H1 (cell line): ENCODE measurements around the gene KAT2A. TPM values are rescaled to one million over a fixed set of nuclear protein-coding genes. Genes with fewer than 3 reads are reported as not detected.

Experiments used
- CTCF ChIA-PET: fragments of 300-600 bp; sonication (Branson Sonifier 250); formaldehyde crosslinking; loops from one replicate; lab custom pipeline; 2021; ENCODE audit not compliant: partially characterized antibody; lab: Charles Lee
- POLR2A ChIA-PET: fragments of 300-600 bp; sonication (Branson Sonifier 250); formaldehyde crosslinking; loops from one replicate; lab custom pipeline; 2021; ENCODE audit warnings: inconsistent platforms; ENCODE audit not compliant: partially characterized antibody; lab: Charles Lee
- DNase-seq, 2 experiments: peaks; one replicate each; pipeline versions ENCODE4 v3.0.0 to v3.0.0-alpha.2; 2010 to 2022; ENCODE audit warnings: low spot score in 2 of 2, low read depth in 1 of 2, mixed read lengths in 1 of 2
- FAIRE-seq: peaks from 2 replicates; lab custom pipeline; 2011; peaks lifted over from hg19 to GRCh38; lab: Jason Lieb, UNC
- H2AFZ ChIP-seq: 2 replicates; pipeline ENCODE4 v1.8.1; 2012; ENCODE audit warnings: low read length, inconsistent platforms
- H2AK5ac ChIP-seq: 2 replicates; pipeline ENCODE4 v1.6.1; 2013; ENCODE audit warnings: low read depth, low read length
- H2BK120ac ChIP-seq: replicated peaks from 2 replicates; pipeline ENCODE3; 2013; ENCODE audit warnings: low read depth, low read length, inconsistent platforms
- H2BK12ac ChIP-seq: 2 replicates; pipeline ENCODE4 v1.6.1; 2013; ENCODE audit warnings: low read depth, low read length
- H2BK15ac ChIP-seq: 2 replicates; pipeline ENCODE4 v1.6.1; 2013; ENCODE audit warnings: low read length
- H2BK20ac ChIP-seq: 2 replicates; pipeline ENCODE4 v1.6.1; 2013; ENCODE audit warnings: low read length
- H2BK5ac ChIP-seq: 2 replicates; pipeline ENCODE4 v1.6.1; 2013; ENCODE audit warnings: low read depth, low read length
- H3K14ac ChIP-seq: 2 replicates; pipeline ENCODE4 v1.6.1; 2013; ENCODE audit warnings: inconsistent platforms; ENCODE audit not compliant: insufficient read length
- H3K18ac ChIP-seq: 2 replicates; pipeline ENCODE4 v1.6.1; 2013; ENCODE audit warnings: low read length; ENCODE audit errors: extremely low read depth
- H3K23ac ChIP-seq: 2 replicates; pipeline ENCODE4 v1.6.1; 2013; ENCODE audit warnings: inconsistent platforms; ENCODE audit not compliant: insufficient read length
- H3K23me2 ChIP-seq: 2 replicates; pipeline ENCODE4 v1.6.1; 2013; ENCODE audit warnings: low read depth, low read length
- H3K27ac ChIP-seq: 2 replicates; pipeline ENCODE4 v1.6.1; 2011; ENCODE audit warnings: low read depth, low read length, inconsistent platforms
- H3K27me3 ChIP-seq, 4 experiments: replicated peaks in 1 of 4; 1 replicate in 1 of 4; 2 replicates in 3 of 4; pipeline versions ENCODE4 v1.6.1 to v1.8.1; 2011 to 2013; ENCODE audit warnings: low read length in 3 of 4, mild to moderate bottlenecking in 3 of 4, inconsistent platforms in 2 of 4, mixed read lengths in 2 of 4, moderate library complexity in 1 of 4; ENCODE audit not compliant: control insufficient read depth in 3 of 4, insufficient read depth in 3 of 4; ENCODE audit errors: extremely low read depth in 1 of 4
- H3K36me3 ChIP-seq, 4 experiments: 2 replicates each; pipeline versions ENCODE4 v1.6.1 to v1.8.1; 2011 to 2013; ENCODE audit warnings: mild to moderate bottlenecking in 4 of 4, low read length in 3 of 4, moderate library complexity in 2 of 4, control low read depth in 1 of 4, inconsistent platforms in 1 of 4; ENCODE audit not compliant: insufficient read depth in 4 of 4, control insufficient read depth in 2 of 4
- H3K4ac ChIP-seq: replicated peaks from 2 replicates; pipeline ENCODE3; 2013; ENCODE audit warnings: low read length, low read depth, mixed read lengths, inconsistent platforms; ENCODE audit not compliant: insufficient read length
- H3K4me1 ChIP-seq, 4 experiments: replicated peaks in 1 of 4; 1 replicate in 1 of 4; 2 replicates in 3 of 4; pipeline versions ENCODE4 v1.6.1 to v1.8.1; 2011 to 2013; ENCODE audit warnings: low read length in 3 of 4, inconsistent platforms in 2 of 4, mixed read lengths in 1 of 4; ENCODE audit not compliant: insufficient read depth in 4 of 4, control insufficient read depth in 3 of 4
- H3K4me2 ChIP-seq, 2 experiments: 2 replicates each; pipeline versions ENCODE4 v1.6.1 to v1.8.1; 2011 to 2013; ENCODE audit warnings: low read depth in 2 of 2, low read length in 2 of 2, control low read depth in 1 of 2, inconsistent platforms in 1 of 2, mild to moderate bottlenecking in 1 of 2; ENCODE audit not compliant: insufficient read depth in 1 of 2
- H3K4me3 ChIP-seq, 4 experiments: fragments of 200-600, 300-600 bp in 1 of 4; sonication (generic), shearing (Covaris generic), sonication (Bioruptor Twin) in 1 of 4; 2 replicates each; pipeline versions ENCODE4 v1.5.1 to v1.8.1; 2011 to 2016; ENCODE audit warnings: low read length in 4 of 4, low read depth in 3 of 4, control low read depth in 2 of 4, inconsistent platforms in 2 of 4, mild to moderate bottlenecking in 2 of 4, mixed read lengths in 1 of 4, moderate library complexity in 1 of 4; ENCODE audit not compliant: insufficient read depth in 2 of 4; ENCODE audit errors: extremely low read depth in 1 of 4
- H3K56ac ChIP-seq: replicated peaks from 2 replicates; pipeline ENCODE3; 2013; ENCODE audit warnings: low read depth, mild to moderate bottlenecking, mixed read lengths, low read length, inconsistent platforms; ENCODE audit not compliant: insufficient read length
- H3K79me1 ChIP-seq: 2 replicates; pipeline ENCODE4 v1.6.1; 2013; ENCODE audit warnings: low read depth, low read length, control low read depth
- H3K79me2 ChIP-seq, 2 experiments: 2 replicates each; pipeline versions ENCODE4 v1.6.1 to v1.8.1; 2012 to 2013; ENCODE audit warnings: low read length in 2 of 2, mild to moderate bottlenecking in 2 of 2, inconsistent platforms in 1 of 2; ENCODE audit not compliant: insufficient read depth in 2 of 2, control insufficient read depth in 1 of 2
- H3K9ac ChIP-seq, 4 experiments: replicated peaks in 1 of 4; 1 replicate in 1 of 4; 2 replicates in 3 of 4; pipeline versions ENCODE4 v1.6.1 to v1.8.1; 2011 to 2013; ENCODE audit warnings: low read depth in 3 of 4, low read length in 3 of 4, control low read depth in 2 of 4, mild to moderate bottlenecking in 2 of 4, moderate library complexity in 2 of 4, inconsistent platforms in 1 of 4; ENCODE audit errors: extremely low read depth in 1 of 4
- H3K9me3 ChIP-seq, 2 experiments: 2 replicates each; pipeline versions ENCODE4 v1.6.1 to v1.8.1; 2012 to 2013; ENCODE audit warnings: mild to moderate bottlenecking in 2 of 2, moderate library complexity in 2 of 2, control low read depth in 1 of 2, inconsistent platforms in 1 of 2, low read depth in 1 of 2, low read length in 1 of 2, mixed read lengths in 1 of 2; ENCODE audit not compliant: insufficient read depth in 2 of 2
- H4K20me1 ChIP-seq, 2 experiments: replicated peaks in 1 of 2; 2 replicates each; pipeline versions ENCODE3 to v1.8.1; 2011 to 2013; ENCODE audit warnings: inconsistent platforms in 2 of 2, low read length in 2 of 2, mild to moderate bottlenecking in 1 of 2; ENCODE audit not compliant: insufficient read depth in 2 of 2, control insufficient read depth in 1 of 2
- H4K5ac ChIP-seq: 2 replicates; pipeline ENCODE4 v1.6.1; 2013; ENCODE audit warnings: low read length, low read depth, mixed read lengths, inconsistent platforms; ENCODE audit not compliant: insufficient read length
- H4K8ac ChIP-seq: 2 replicates; pipeline ENCODE4 v1.8.0; 2013; ENCODE audit warnings: mild to moderate bottlenecking, moderate library complexity, low read length, inconsistent platforms; ENCODE audit not compliant: insufficient read depth; ENCODE audit errors: extremely low read depth
- H4K91ac ChIP-seq: replicated peaks from 2 replicates; pipeline ENCODE3; 2013; ENCODE audit warnings: low read length, mixed read lengths, inconsistent platforms; ENCODE audit not compliant: insufficient read length
- HDAC6 ChIP-seq: IDR thresholded peaks from one replicate; pipeline ENCODE4 v1.7.1; 2012; ENCODE audit warnings: low read depth, mild to moderate bottlenecking, inconsistent platforms, low read length, moderate library complexity
- SAP30 ChIP-seq: fragments of 300-600 bp; sonication (generic); IDR thresholded peaks from 2 replicates; pipeline ENCODE4 v1.7.1; 2012; ENCODE audit warnings: low read length, moderate library complexity, mild to moderate bottlenecking, inconsistent platforms; ENCODE audit not compliant: insufficient read depth, insufficient replicate concordance
- WGBS, 2 experiments: shearing (Covaris generic) in 1 of 2; methylation state at CpG; one replicate each; pipeline versions ENCODE4 v1.1.6 to v1.1.7; 2013 to 2015; ENCODE audit warnings: low lambda C conversion rate in 2 of 2, mixed read lengths in 2 of 2, inconsistent platforms in 1 of 2, low coverage in 1 of 2, missing lambda C conversion rate in 1 of 2; ENCODE audit not compliant: insufficient replicate concordance in 2 of 2, insufficient coverage in 1 of 2, insufficient read length in 1 of 2; ENCODE audit errors: extremely low coverage in 1 of 2, missing lambda C conversion rate in 1 of 2; 5-methylcytosine and 5-hydroxymethylcytosine counted together
- polyA plus RNA-seq, 7 experiments: library from polyadenylated mRNA; depleted of rRNA in 3 of 7; stranded (reverse) in 5 of 7; unstranded in 2 of 7; fragments of >200 nt in 5 of 7; fragments of 200-250 nt in 2 of 7; gene quantifications; 1 replicate in 5 of 7; 2 replicates in 1 of 7; 4 replicates in 1 of 7; pipeline versions ENCODE4 v1.2.1 to v1.2.3, GENCODE V29; 2011 to 2013; ENCODE audit warnings: missing spikeins in 2 of 7, mixed read lengths in 2 of 7
- total RNA-seq: library from RNA; stranded (reverse); fragmentation: NEBNext Ultra II Directional; extraction: Animal tissue kit (Norgen Biotek cat#: 25700); gene quantifications from 2 replicates; pipeline ENCODE4 v1.2.1, GENCODE V29; 2021

KAT2A gene
- total and polyA plus RNA-seq, 2 of the 8 experiments (the other 6 are each of a cell fraction or from before 2014, with no cell fraction given) = 34.2 to 40.1 TPM

DNA sequence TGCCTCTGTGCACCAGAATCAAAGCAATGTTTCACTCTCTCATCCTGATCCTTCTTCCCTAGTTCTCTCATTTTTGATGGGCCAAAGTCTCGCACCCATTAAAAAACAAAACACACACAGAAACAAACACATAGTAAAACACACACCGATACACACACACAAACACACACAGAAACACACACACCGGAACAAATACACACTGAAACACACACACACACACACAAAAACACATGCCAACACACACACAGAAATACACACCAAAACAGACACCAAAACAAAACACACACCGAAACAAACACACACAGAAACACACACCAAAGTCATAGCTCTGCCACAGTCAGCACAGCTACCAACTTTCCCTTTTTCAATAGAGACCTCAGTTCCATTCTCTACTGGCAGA lies 10.1 kb upstream of the KAT2A start:
- H2BK5ac ChIP-seq = no peak overlapping the region
- H3K18ac ChIP-seq = no peak overlapping the region
- peaks cover 3% of the 10 kb centered on the region; the same call in 1 of the 2 replicates for H3K23me2 ChIP-seq
- no peak overlapping the region for H4K91ac ChIP-seq
- H4K8ac ChIP-seq = no peak overlapping the region
- ChIA-PET CTCF (interaction anchor here (0.7 to 11.7 kb wide), 15 partner anchors 9 to 191 kb away, joined by 3 to 97 read pairs (median 4); partner anchors contain the start of genes HSPB9, KAT2A and NKIRAS2), POLR2A (interaction anchor here (0.8 kb wide), 2 partner anchors 23 to 36 kb away, joined by 3 to 4 read pairs; no protein-coding TSS in a partner anchor)
- no peak overlapping the region for H3K4me2 ChIP-seq
- H3K27me3 ChIP-seq = no peaks in the 10 kb centered on the region
- no peak overlapping the region for H2BK20ac ChIP-seq
- no peak overlapping the region for H2AK5ac ChIP-seq
- peaks cover 0 to 5% (median 1%) of the 10 kb centered on the region in 4 experiments; a peak in 3 of 7 replicates for H3K4me1 ChIP-seq
- H3K27ac ChIP-seq = no peak overlapping the region
- no peak overlapping the region for H2BK120ac ChIP-seq
- DNase-seq (no peak), FAIRE-seq (no peak)
- H3K36me3 ChIP-seq = peaks cover 4 to 36% (median 25%) of the 10 kb centered on the region in 4 experiments
- H3K79me1 ChIP-seq = peaks cover 13% of the 10 kb centered on the region
- H3K9me3 ChIP-seq = no peaks in the 10 kb centered on the region
- peaks cover 0 to 29% of the 10 kb centered on the region in 2 experiments; a peak in 2 of 4 replicates for H3K79me2 ChIP-seq
- H3K23ac ChIP-seq = no peak overlapping the region
- WGBS, 2 experiments = 94% methylated on average over 4 of the region's 4 CpGs; no CpG with 5 or more reads in 1 of the 2 experiments
- no peak overlapping the region for H2AFZ ChIP-seq
- H2BK12ac ChIP-seq = no peak overlapping the region
- no peak overlapping the region for H4K5ac ChIP-seq
- no peak overlapping the region for H2BK15ac ChIP-seq
- no peak overlapping the region for H3K9ac ChIP-seq
- H4K20me1 ChIP-seq = peaks cover 11 to 16% of the 10 kb centered on the region in 2 experiments
- H3K4me3 ChIP-seq = no peak overlapping the region
- no peak overlapping the region for H3K4ac ChIP-seq
- no peak overlapping the region for H3K56ac ChIP-seq
- H3K14ac ChIP-seq = no peak overlapping the region
- TF ChIP-seq HDAC6 (no peak), SAP30 (no peak)
